Measurements from ENCODE around the gene COL4A2. TPM values are rescaled to one million over a fixed set of nuclear protein-coding genes. Genes with fewer than 3 reads are reported as not detected.

COL4A2 gene
- total and polyA plus RNA-seq, 9 donors: 59.5 to 171 (median 136) TPM

DNA sequence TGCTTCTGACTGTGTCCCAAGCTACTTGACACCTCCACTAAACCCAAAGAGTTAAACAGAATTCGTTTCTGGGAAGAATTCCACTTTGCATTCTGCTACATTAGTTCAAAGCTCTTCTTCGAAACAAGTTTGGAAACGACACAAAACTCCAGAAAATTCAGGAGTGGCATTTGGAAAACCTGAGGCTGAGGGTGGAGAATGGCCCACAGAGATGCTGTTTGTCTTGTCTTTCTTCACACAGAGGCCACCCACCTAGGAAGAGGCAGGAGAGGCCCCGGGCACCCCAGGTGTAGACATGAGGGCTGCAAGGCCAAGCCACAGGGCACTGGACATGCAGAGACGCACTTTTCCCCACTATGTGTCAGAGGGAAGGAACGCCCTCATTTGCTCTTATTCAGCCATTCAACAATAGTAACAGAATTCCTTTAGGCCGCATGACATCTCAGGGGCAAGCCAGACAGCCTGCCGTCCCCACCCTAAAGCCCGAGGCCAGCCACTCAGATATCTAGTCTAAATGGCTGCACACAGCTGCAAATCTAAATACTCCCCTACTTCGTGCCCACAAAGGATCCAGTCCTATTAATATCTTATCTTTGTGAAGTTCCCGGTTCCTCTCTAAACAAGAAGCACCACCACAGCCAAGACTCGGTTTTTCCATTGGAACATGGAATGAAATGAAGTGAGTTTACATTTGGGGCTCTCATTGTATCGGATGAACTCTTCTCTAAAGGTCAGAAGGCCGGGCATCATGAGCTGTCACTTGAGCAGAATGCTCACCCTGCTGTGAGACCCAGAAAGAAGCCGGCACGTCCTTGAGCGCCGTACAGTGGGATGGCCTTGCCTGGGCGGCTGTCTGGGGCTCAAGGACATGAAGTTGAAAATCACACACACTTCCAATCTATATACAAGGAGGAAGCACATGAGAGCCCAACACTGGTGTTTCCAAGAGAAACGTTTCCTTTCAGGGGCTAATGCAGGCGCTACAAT, 20.0 kb upstream of the COL4A2 start:
- Histone ChIP-seq H3K36me3 (no peaks in the 10 kb centered on the region), H3K9me3 (no peaks in the 10 kb centered on the region), H3K4me3 (no peak overlapping the region), H3K27ac (peak overlapping the region in 1 of 2 donors; percentile 53), H3K4me1 (ENCODE audit: insufficient read depth) (peaks cover 19% of the 10 kb centered on the region), H3K27me3 (no peaks in the 10 kb centered on the region)
- 26 to 39% (median 28%) methylated on average over 21 of the region's 21 CpGs for WGBS, 3 donors
- no peak for DNase-seq
- intact Hi-C loops (cut with DNase I): no loop called here
- TF ChIP-seq EP300 (IDR thresholded peaks at IDR 0.05): no peak
- TF ChIP-seq, protein P1, sequence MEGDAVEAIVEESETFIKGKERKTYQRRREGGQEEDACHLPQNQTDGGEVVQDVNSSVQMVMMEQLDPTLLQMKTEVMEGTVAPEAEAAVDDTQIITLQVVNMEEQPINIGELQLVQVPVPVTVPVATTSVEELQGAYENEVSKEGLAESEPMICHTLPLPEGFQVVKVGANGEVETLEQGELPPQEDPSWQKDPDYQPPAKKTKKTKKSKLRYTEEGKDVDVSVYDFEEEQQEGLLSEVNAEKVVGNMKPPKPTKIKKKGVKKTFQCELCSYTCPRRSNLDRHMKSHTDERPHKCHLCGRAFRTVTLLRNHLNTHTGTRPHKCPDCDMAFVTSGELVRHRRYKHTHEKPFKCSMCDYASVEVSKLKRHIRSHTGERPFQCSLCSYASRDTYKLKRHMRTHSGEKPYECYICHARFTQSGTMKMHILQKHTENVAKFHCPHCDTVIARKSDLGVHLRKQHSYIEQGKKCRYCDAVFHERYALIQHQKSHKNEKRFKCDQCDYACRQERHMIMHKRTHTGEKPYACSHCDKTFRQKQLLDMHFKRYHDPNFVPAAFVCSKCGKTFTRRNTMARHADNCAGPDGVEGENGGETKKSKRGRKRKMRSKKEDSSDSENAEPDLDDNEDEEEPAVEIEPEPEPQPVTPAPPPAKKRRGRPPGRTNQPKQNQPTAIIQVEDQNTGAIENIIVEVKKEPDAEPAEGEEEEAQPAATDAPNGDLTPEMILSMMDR (IDR thresholded peaks at IDR 0.05): no peak

DNA sequence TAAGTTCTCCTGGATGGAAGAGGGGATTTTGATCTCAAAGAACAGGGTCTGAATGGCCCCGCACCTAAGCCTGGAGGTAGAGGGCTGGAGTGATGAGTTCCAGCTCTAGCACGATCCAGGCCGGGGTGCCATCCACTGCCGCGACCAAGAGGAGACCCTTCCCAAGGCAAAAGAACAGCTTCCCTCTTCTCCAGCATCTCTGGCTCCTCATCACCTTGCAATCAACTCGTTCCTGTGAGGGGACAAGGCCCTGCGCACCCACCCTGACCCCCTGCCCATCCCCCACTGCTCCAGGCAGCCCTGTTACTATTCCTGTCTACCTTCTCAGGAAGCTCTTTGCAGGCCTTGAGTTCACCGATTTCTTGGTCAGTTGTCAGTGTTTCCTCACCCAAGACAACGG, 17.9 kb upstream of the COL4A2 start:
- H3K4me3 ChIP-seq: no peak overlapping the region
- H3K27me3 ChIP-seq: no peaks in the 10 kb centered on the region
- H3K27ac ChIP-seq: no peak overlapping the region
- intact Hi-C loops (cut with DNase I): no loop called here
- H3K4me1 ChIP-seq (ENCODE audit: insufficient read depth): peaks cover 19% of the 10 kb centered on the region
- no peak for DNase-seq
- H3K36me3 ChIP-seq: no peaks in the 10 kb centered on the region
- H3K9me3 ChIP-seq: no peaks in the 10 kb centered on the region
- WGBS, 3 donors: 92 to 97% (median 93%) methylated on average over 9 of the region's 9 CpGs
- TF ChIP-seq, protein P1 (IDR thresholded peaks at IDR 0.05): no peak

DNA sequence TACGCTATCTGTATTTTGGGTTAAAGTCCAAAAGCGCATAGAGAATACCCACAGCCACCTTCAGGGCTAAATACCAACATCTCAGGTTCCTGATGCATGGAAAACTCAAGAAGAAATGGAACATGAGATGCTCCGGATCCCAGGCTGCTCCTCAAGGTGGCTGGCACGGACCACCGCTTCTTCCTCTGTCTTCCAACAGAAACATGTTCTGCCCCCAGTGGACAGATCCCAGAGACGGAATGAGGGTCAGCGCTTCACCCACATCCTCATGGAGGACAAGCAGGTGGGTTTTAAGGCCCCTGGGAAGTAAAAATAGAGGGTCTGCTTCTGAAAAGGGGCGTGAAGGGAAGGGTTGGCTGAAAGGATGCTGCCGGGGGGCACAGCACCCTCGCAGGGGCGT, 17.4 kb upstream of the COL4A2 start:
- Histone ChIP-seq H3K27me3 (no peaks in the 10 kb centered on the region), H3K9me3 (no peaks in the 10 kb centered on the region), H3K4me1 (ENCODE audit: insufficient read depth) (peaks cover 19% of the 10 kb centered on the region), H3K27ac (no peak overlapping the region), H3K36me3 (no peaks in the 10 kb centered on the region), H3K4me3 (no peak overlapping the region)
- intact Hi-C loops (cut with DNase I): no loop called here
- WGBS, 3 donors: 93 to 97% (median 95%) methylated on average over 11 of the region's 11 CpGs
- TF ChIP-seq EP300 (IDR thresholded peaks at IDR 0.05): no peak
- DNase-seq: peak in 1 of 5 donors; percentile 13

DNA sequence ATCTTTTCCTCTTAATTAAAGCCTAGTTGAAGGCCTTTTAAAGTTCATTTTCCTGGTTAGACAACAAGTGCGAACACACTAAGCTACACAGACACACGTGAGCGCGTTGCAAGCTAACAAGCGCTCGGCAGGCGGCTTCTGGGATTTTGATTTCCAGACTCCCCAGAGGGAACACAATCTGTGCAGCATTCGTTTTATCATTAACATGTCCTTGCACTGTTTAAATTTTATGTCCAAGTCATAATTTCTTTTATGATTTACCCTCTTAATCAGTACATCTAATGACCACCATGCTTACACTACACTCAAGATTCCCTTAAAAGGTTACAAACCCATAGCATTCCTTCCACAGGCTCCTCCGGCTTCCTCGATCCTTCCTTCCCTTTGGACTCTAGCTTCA, 16.9 kb upstream of the COL4A2 start:
- TF ChIP-seq POLR2A (IDR thresholded peaks at IDR 0.05): no peak
- no peak for TF ChIP-seq EP300 (IDR thresholded peaks at IDR 0.05)
- no peaks in the 10 kb centered on the region for H3K9me3 ChIP-seq
- H3K4me1 ChIP-seq (ENCODE audit: insufficient read depth): peaks cover 19% of the 10 kb centered on the region
- H3K27me3 ChIP-seq: no peaks in the 10 kb centered on the region
- peak in 1 of 5 donors; percentile 7 for DNase-seq
- H3K27ac ChIP-seq: no peak overlapping the region
- no peaks in the 10 kb centered on the region for H3K36me3 ChIP-seq
- 89 to 94% (median 92%) methylated on average over 10 of the region's 10 CpGs for WGBS, 3 donors
- H3K4me3 ChIP-seq: no peak overlapping the region
- intact Hi-C loops (cut with DNase I): no loop called here

DNA sequence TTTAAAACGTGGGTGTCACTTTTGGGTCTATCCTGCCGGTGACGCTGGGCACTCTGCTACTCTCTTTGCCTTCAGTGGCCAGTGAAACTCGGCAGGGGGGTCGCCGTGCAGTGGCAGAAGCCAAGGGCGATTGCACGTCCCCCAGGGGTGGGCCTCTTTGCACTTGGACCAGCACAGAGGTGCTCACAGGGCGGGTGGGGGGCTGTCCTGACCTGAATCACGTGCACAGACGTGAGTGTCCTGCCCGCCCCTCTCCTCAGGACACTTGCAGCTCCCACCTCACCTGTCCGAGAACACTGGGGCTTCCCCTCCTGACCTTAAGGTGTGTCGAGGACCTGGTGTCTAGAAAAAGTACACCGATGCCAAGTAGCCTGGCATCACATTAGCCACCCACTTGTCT, 16.3 kb upstream of the COL4A2 start:
- no peaks in the 10 kb centered on the region for H3K36me3 ChIP-seq
- WGBS, 3 donors: 83 to 84% (median 84%) methylated on average over 15 of the region's 15 CpGs
- H3K4me3 ChIP-seq: no peak overlapping the region
- peak in 2 of 5 donors; percentile 18 to 19 for DNase-seq
- H3K27me3 ChIP-seq: no peaks in the 10 kb centered on the region
- H3K4me1 ChIP-seq (ENCODE audit: insufficient read depth): peaks cover 21% of the 10 kb centered on the region
- intact Hi-C loops (cut with DNase I): no loop called here
- TF ChIP-seq, protein P1 (IDR thresholded peaks at IDR 0.05): no peak
- TF ChIP-seq EP300 (IDR thresholded peaks at IDR 0.05) (no peak), POLR2A (IDR thresholded peaks at IDR 0.05) (no peak)
- no peak overlapping the region for H3K27ac ChIP-seq
- H3K9me3 ChIP-seq: no peaks in the 10 kb centered on the region

Data from ovary (tissue), 9 donors.